ENCODE results near the gene WBP2.
A peak's percentile ranks its signal among the peaks of the same experiment; 100 is the strongest.

The WBP2 gene

GRCh38 chr17:75856062-75856756, 1.1 kb upstream of the WBP2 start:
- peak; percentile 39 for TF ChIP-seq FOXP2 (optimal IDR thresholded peaks at IDR 0.05; ENCODE audit: borderline replicate concordance, extremely low read depth, extremely low read length, insufficient read depth)
- no peak; the same call in 1 of the 2 replicates for TF ChIP-seq POLR2AphosphoS5 (IDR thresholded peaks at IDR 0.05; ENCODE audit: low read depth, low read length)

DNA sequence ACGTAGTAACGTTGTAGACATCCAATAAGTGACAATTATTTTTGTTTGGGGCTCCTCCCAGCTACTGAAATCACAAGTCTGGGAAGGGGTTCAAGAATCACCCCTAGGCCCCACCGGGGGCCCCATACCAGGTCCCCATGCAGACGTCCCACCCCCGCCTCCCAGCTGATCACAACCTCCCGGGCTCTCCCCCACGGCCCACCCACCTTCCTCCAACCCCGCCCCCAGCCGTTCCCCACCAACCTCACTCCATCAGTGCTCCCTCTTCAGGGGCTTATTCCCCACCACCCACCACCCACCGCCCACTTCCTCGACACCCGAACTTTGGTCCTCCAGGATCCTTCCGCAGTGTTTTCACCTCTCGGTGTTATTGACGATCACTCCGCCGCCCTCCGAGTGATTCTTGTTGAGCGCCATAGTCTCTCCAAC, 240 bp downstream of the WBP2 start:
- TF ChIP-seq, protein P1, sequence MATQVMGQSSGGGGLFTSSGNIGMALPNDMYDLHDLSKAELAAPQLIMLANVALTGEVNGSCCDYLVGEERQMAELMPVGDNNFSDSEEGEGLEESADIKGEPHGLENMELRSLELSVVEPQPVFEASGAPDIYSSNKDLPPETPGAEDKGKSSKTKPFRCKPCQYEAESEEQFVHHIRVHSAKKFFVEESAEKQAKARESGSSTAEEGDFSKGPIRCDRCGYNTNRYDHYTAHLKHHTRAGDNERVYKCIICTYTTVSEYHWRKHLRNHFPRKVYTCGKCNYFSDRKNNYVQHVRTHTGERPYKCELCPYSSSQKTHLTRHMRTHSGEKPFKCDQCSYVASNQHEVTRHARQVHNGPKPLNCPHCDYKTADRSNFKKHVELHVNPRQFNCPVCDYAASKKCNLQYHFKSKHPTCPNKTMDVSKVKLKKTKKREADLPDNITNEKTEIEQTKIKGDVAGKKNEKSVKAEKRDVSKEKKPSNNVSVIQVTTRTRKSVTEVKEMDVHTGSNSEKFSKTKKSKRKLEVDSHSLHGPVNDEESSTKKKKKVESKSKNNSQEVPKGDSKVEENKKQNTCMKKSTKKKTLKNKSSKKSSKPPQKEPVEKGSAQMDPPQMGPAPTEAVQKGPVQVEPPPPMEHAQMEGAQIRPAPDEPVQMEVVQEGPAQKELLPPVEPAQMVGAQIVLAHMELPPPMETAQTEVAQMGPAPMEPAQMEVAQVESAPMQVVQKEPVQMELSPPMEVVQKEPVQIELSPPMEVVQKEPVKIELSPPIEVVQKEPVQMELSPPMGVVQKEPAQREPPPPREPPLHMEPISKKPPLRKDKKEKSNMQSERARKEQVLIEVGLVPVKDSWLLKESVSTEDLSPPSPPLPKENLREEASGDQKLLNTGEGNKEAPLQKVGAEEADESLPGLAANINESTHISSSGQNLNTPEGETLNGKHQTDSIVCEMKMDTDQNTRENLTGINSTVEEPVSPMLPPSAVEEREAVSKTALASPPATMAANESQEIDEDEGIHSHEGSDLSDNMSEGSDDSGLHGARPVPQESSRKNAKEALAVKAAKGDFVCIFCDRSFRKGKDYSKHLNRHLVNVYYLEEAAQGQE (IDR thresholded peaks at IDR 0.05; ENCODE audit: insufficient read depth in 1 of 2, low read depth in 2 of 2, low read length in 2 of 2), result no peak
- 0 out of 2 replicates have a peak, but pooled peaks have one; percentile 47 for TF ChIP-seq SIN3A (IDR thresholded peaks at IDR 0.05; ENCODE audit: borderline replicate concordance, insufficient read depth, low read length)

GRCh38 chr17:75854101-75854748, 910 bp downstream of the WBP2 start:
- TF ChIP-seq TAF1 (IDR thresholded peaks at IDR 0.05; ENCODE audit: borderline replicate concordance, insufficient read depth, low read length), result no peak
- TF ChIP-seq FOXP2 (optimal IDR thresholded peaks at IDR 0.05; ENCODE audit: borderline replicate concordance, extremely low read depth, extremely low read length, insufficient read depth), result no peak
- TF ChIP-seq, protein P1 (IDR thresholded peaks at IDR 0.05; ENCODE audit: insufficient read depth in 1 of 2, low read depth in 2 of 2, low read length in 2 of 2), result no peak
- no peak for TF ChIP-seq POLR2AphosphoS5 (IDR thresholded peaks at IDR 0.05; ENCODE audit: low read depth, low read length)
- no peak for TF ChIP-seq SIN3A (IDR thresholded peaks at IDR 0.05; ENCODE audit: borderline replicate concordance, insufficient read depth, low read length)

DNA sequence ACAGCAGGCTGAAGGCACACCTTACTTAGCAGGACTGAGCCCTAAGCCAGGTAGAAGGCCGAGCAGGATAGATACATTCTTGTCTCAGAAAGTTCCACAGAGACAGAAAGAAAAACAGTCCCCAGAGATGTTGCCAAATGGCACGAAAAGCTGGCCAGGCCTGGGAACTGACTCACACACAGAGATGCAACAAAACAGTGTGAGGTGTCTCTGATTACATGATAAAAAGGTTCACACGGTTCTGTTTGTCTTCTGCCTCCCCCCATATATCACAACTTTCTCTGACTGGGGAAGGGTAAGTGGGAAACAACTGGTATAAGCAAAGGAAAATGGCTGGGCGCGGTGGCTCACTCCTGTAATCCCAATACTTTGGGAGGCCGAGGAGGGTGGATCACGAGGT, 1.7 kb downstream of the WBP2 start:
- TF ChIP-seq POLR2AphosphoS5 (IDR thresholded peaks at IDR 0.05; ENCODE audit: low read depth, low read length) (no peak), SIN3A (IDR thresholded peaks at IDR 0.05; ENCODE audit: borderline replicate concordance, insufficient read depth, low read length) (no peak), FOXP2 (optimal IDR thresholded peaks at IDR 0.05; ENCODE audit: borderline replicate concordance, extremely low read depth, extremely low read length, insufficient read depth) (no peak), TAF1 (IDR thresholded peaks at IDR 0.05; ENCODE audit: borderline replicate concordance, insufficient read depth, low read length) (no peak)
- TF ChIP-seq, protein P1 (IDR thresholded peaks at IDR 0.05; ENCODE audit: insufficient read depth in 1 of 2, low read depth in 2 of 2, low read length in 2 of 2), result no peak

- TF ChIP-seq, protein P1 (IDR thresholded peaks at IDR 0.05; ENCODE audit: insufficient read depth in 1 of 2, low read depth in 2 of 2, low read length in 2 of 2), result no peak
- TF ChIP-seq TAF1 (IDR thresholded peaks at IDR 0.05; ENCODE audit: borderline replicate concordance, insufficient read depth, low read length) (no peak), SIN3A (IDR thresholded peaks at IDR 0.05; ENCODE audit: borderline replicate concordance, insufficient read depth, low read length) (no peak), POLR2AphosphoS5 (IDR thresholded peaks at IDR 0.05; ENCODE audit: low read depth, low read length) (no peak), FOXP2 (optimal IDR thresholded peaks at IDR 0.05; ENCODE audit: borderline replicate concordance, extremely low read depth, extremely low read length, insufficient read depth) (no peak)
These were observed 4.0 kb downstream of the WBP2 start for GRCh38 chr17:75850928-75851692.
